H9 (cell line): ENCODE data around the gene DENND1C. TPM values are rescaled to one million over a fixed set of nuclear protein-coding genes. Genes with fewer than 3 reads are reported as not detected.
A peak's percentile ranks its signal among the peaks of the same experiment; 100 is the strongest.

Experiments used
- DNase-seq: peaks from one replicate; pipeline ENCODE4 v3.0.0-alpha.2; 2017
- H2AFZ ChIP-seq: one replicate; pipeline ENCODE4 v1.6.1; 2013; ENCODE audit warnings: mild to moderate bottlenecking, low read length, control low read depth, moderate library complexity
- H2AK5ac ChIP-seq: 2 replicates; pipeline ENCODE4 v1.6.1; 2013; ENCODE audit warnings: low read length, control low read depth, mixed read lengths; ENCODE audit not compliant: insufficient read length
- H2BK120ac ChIP-seq: one replicate; pipeline ENCODE4 v1.6.1; 2013; ENCODE audit warnings: low read depth, mild to moderate bottlenecking, low read length, control low read depth, inconsistent platforms; ENCODE audit not compliant: poor library complexity, severe bottlenecking
- H2BK12ac ChIP-seq: 2 replicates; pipeline ENCODE4 v1.6.1; 2013; ENCODE audit warnings: low read length, control low read depth, mixed read lengths, low read depth; ENCODE audit not compliant: insufficient read length
- H2BK15ac ChIP-seq: 2 replicates; pipeline ENCODE4 v1.6.1; 2013; ENCODE audit warnings: low read depth, low read length, control low read depth
- H2BK20ac ChIP-seq: one replicate; pipeline ENCODE4 v1.6.1; 2013; ENCODE audit warnings: low read depth, mild to moderate bottlenecking, low read length, control low read depth, inconsistent platforms; ENCODE audit not compliant: poor library complexity, severe bottlenecking
- H2BK5ac ChIP-seq: 2 replicates; pipeline ENCODE4 v1.6.1; 2013; ENCODE audit warnings: low read length, control low read depth, mixed read lengths; ENCODE audit not compliant: insufficient read length
- H3K14ac ChIP-seq: 2 replicates; pipeline ENCODE4 v1.6.1; 2013; ENCODE audit warnings: low read length, control low read depth; ENCODE audit not compliant: insufficient read depth
- H3K18ac ChIP-seq: 2 replicates; pipeline ENCODE4 v1.6.1; 2013; ENCODE audit warnings: low read depth, mild to moderate bottlenecking, mixed read lengths, low read length, control low read depth; ENCODE audit not compliant: insufficient read length
- H3K23ac ChIP-seq: 2 replicates; pipeline ENCODE4 v1.6.1; 2013; ENCODE audit warnings: low read length, control low read depth, mixed read lengths, low read depth; ENCODE audit not compliant: insufficient read length
- H3K23me2 ChIP-seq: 2 replicates; pipeline ENCODE4 v1.6.1; 2013; ENCODE audit warnings: low read depth, mild to moderate bottlenecking, mixed read lengths, low read length, control low read depth; ENCODE audit not compliant: insufficient read length, poor library complexity, severe bottlenecking
- H3K27ac ChIP-seq: 2 replicates; pipeline ENCODE4 v1.5.1; 2013; ENCODE audit warnings: low read length, control low read depth, mixed read lengths, low read depth; ENCODE audit not compliant: insufficient read length
- H3K27me3 ChIP-seq: 2 replicates; pipeline ENCODE4 v1.6.1; 2013; ENCODE audit warnings: low read length, control low read depth, inconsistent platforms; ENCODE audit not compliant: insufficient read depth
- H3K4ac ChIP-seq: 2 replicates; pipeline ENCODE4 v1.6.1; 2013; ENCODE audit warnings: low read depth, mild to moderate bottlenecking, control low read depth, inconsistent platforms, low read length, moderate library complexity
- H3K4me1 ChIP-seq: 2 replicates; pipeline ENCODE4 v1.6.1; 2013; ENCODE audit warnings: low read length, control low read depth, inconsistent platforms; ENCODE audit not compliant: insufficient read depth
- H3K4me2 ChIP-seq: 2 replicates; pipeline ENCODE4 v1.6.1; 2013; ENCODE audit warnings: low read length, control low read depth, mixed read lengths; ENCODE audit not compliant: insufficient read length, insufficient read depth
- H3K56ac ChIP-seq: 2 replicates; pipeline ENCODE4 v1.6.1; 2013; ENCODE audit warnings: low read depth, mild to moderate bottlenecking, mixed read lengths, low read length, control low read depth; ENCODE audit not compliant: insufficient read length
- H3K79me1 ChIP-seq: 2 replicates; pipeline ENCODE4 v1.6.1; 2013; ENCODE audit warnings: low read depth, mild to moderate bottlenecking, moderate library complexity, low read length, control low read depth, inconsistent platforms; ENCODE audit not compliant: insufficient read depth, poor library complexity, severe bottlenecking
- H3K79me2 ChIP-seq: 2 replicates; pipeline ENCODE4 v1.6.1; 2013; ENCODE audit warnings: low read length, control low read depth, inconsistent platforms; ENCODE audit not compliant: insufficient read depth
- H3K9ac ChIP-seq: 2 replicates; pipeline ENCODE4 v1.6.1; 2013; ENCODE audit warnings: low read length, control low read depth, mixed read lengths; ENCODE audit not compliant: insufficient read length; ENCODE audit errors: extremely low read depth
- H3K9me3 ChIP-seq: one replicate; pipeline ENCODE4 v1.6.1; 2013; ENCODE audit warnings: low read depth, low read length, inconsistent platforms; ENCODE audit not compliant: control insufficient read depth
- H3T11ph ChIP-seq: one replicate; pipeline ENCODE4 v1.6.1; 2013; ENCODE audit warnings: mild to moderate bottlenecking, low read length, control low read depth, inconsistent platforms
- H4K20me1 ChIP-seq: one replicate; pipeline ENCODE4 v1.6.1; 2013; ENCODE audit not compliant: control insufficient read depth, insufficient read length, insufficient read depth
- H4K5ac ChIP-seq: 2 replicates; pipeline ENCODE4 v1.6.1; 2013; ENCODE audit warnings: low read depth, mild to moderate bottlenecking, mixed read lengths, low read length, control low read depth; ENCODE audit not compliant: insufficient read length
- H4K8ac ChIP-seq: replicated peaks from 2 replicates; pipeline ENCODE4 v1.6.1; 2013; ENCODE audit warnings: low read length, control low read depth, mixed read lengths, low read depth; ENCODE audit not compliant: insufficient read length
- H4K91ac ChIP-seq: 2 replicates; pipeline ENCODE4 v1.6.1; 2013; ENCODE audit warnings: low read depth, mild to moderate bottlenecking, moderate library complexity, mixed read lengths, low read length, control low read depth; ENCODE audit not compliant: insufficient read length
- H3K27ac Mint-ChIP-seq, 3 experiments: 2 replicates in 2 of 3; 3 replicates in 1 of 3; pipeline ENCODE4 v1.8.0; 2020 to 2021; ENCODE audit warnings: mixed read lengths in 3 of 3, mild to moderate bottlenecking in 1 of 3, moderate library complexity in 1 of 3
- H3K27me3 Mint-ChIP-seq: 2 replicates; pipeline ENCODE4 v1.8.0; 2021; ENCODE audit warnings: low read depth, mild to moderate bottlenecking, moderate library complexity, mixed read lengths
- H3K36me3 Mint-ChIP-seq, 3 experiments: 2 replicates in 2 of 3; 3 replicates in 1 of 3; pipeline ENCODE4 v1.8.0; 2020 to 2021; ENCODE audit warnings: low read depth in 3 of 3, mixed read lengths in 3 of 3; ENCODE audit not compliant: insufficient read depth in 1 of 3
- H3K4me1 Mint-ChIP-seq, 2 experiments: 2 replicates each; pipeline ENCODE4 v1.8.0; 2020; ENCODE audit warnings: mixed read lengths in 2 of 2
- H3K4me3 Mint-ChIP-seq, 2 experiments: 2 replicates in 1 of 2; 3 replicates in 1 of 2; pipeline ENCODE4 v1.8.0; 2020 to 2021; ENCODE audit warnings: mild to moderate bottlenecking in 2 of 2, mixed read lengths in 2 of 2, moderate library complexity in 1 of 2
- H3K9me3 Mint-ChIP-seq, 2 experiments: 2 replicates in 1 of 2; 3 replicates in 1 of 2; pipeline ENCODE4 v1.8.0; 2020; ENCODE audit warnings: mild to moderate bottlenecking in 2 of 2, mixed read lengths in 2 of 2, moderate library complexity in 1 of 2
- WGBS: extraction: QIAGEN DNeasy Blood & Tissue Kit; methylation state at CpG from one replicate; pipeline ENCODE4 v1.1.7; 2013; ENCODE audit warnings: missing lambda C conversion rate, low lambda C conversion rate, mixed read lengths; ENCODE audit not compliant: insufficient read length; ENCODE audit errors: extremely low coverage; 5-methylcytosine and 5-hydroxymethylcytosine counted together
- total RNA-seq: library from RNA; stranded (reverse); gene quantifications from 2 replicates; pipeline ENCODE4 v1.2.1, GENCODE V29; 2021
- TF ChIP-seq, protein P1 (sequence below): fragments of 200-600 bp; sonication (generic); conservative IDR thresholded peaks from 3 replicates; pipeline ENCODE4 v1.8.0; 2021; ENCODE audit warnings: antibody characterized with exemption, mild to moderate bottlenecking

Gene DENND1C
- total RNA-seq, 1 experiment from 2014 or later, result 2.4 TPM

GRCh38 chr19:6424195-6424938 is 57.2 kb downstream of the DENND1C start, which contains the start of gene KHSRP:
Gene KHSRP (minus strand): TSS chr19:6424811. CDS start chr19:6424701, 110 bp downstream.
- WGBS, result no CpG with 5 or more reads among the region's 114 CpGs
- Histone ChIP-seq H4K20me1 (no peaks in the 10 kb centered on the region), H4K91ac (no peak within 1 kb of the TSS), H2AK5ac (no peak within 1 kb of the TSS), H2BK15ac (no peak within 1 kb of the TSS), H3K23me2 (peaks cover 4% of the 10 kb centered on the region), H4K8ac (no peak within 1 kb of the TSS), H3K56ac (no peak within 1 kb of the TSS), H3K4ac (no peak within 1 kb of the TSS), H3K79me1 (peaks cover 3% of the 10 kb centered on the region), H3K9me3 (no peaks in the 10 kb centered on the region), H3K4me2 (peak within 1 kb of the TSS; percentile 78), H3K18ac (peak within 1 kb of the TSS; percentile 60), H2BK5ac (no peak within 1 kb of the TSS), H3K14ac (no peak within 1 kb of the TSS), H2BK20ac (no peak within 1 kb of the TSS), H2AFZ (no peak within 1 kb of the TSS), H4K5ac (no peak within 1 kb of the TSS), H3K23ac (no peak within 1 kb of the TSS), H2BK120ac (no peak within 1 kb of the TSS), H3K79me2 (peaks cover 44% of the 10 kb centered on the region), H3K27me3 (no peaks in the 10 kb centered on the region), H3K9ac (peak within 1 kb of the TSS; percentile 64), H3K27ac (no peak within 1 kb of the TSS), H3T11ph (no peak within 1 kb of the TSS), H2BK12ac (no peak within 1 kb of the TSS), H3K4me1 (no peaks in the 10 kb centered on the region)
- Mint-ChIP-seq H3K4me1 (peaks cover 10 to 15% of the 10 kb centered on the region in 2 experiments), H3K9me3 (peaks cover 6 to 8% of the 10 kb centered on the region in 2 experiments), H3K4me3 (peak within 1 kb of the TSS; percentile 92 to 93), H3K36me3 (peaks cover 25 to 50% (median 43%) of the 10 kb centered on the region in 3 experiments), H3K27me3 (peaks cover 5% of the 10 kb centered on the region), H3K27ac (peak within 1 kb of the TSS; percentile 73 to 93 (median 91))
- TF ChIP-seq, protein P1, sequence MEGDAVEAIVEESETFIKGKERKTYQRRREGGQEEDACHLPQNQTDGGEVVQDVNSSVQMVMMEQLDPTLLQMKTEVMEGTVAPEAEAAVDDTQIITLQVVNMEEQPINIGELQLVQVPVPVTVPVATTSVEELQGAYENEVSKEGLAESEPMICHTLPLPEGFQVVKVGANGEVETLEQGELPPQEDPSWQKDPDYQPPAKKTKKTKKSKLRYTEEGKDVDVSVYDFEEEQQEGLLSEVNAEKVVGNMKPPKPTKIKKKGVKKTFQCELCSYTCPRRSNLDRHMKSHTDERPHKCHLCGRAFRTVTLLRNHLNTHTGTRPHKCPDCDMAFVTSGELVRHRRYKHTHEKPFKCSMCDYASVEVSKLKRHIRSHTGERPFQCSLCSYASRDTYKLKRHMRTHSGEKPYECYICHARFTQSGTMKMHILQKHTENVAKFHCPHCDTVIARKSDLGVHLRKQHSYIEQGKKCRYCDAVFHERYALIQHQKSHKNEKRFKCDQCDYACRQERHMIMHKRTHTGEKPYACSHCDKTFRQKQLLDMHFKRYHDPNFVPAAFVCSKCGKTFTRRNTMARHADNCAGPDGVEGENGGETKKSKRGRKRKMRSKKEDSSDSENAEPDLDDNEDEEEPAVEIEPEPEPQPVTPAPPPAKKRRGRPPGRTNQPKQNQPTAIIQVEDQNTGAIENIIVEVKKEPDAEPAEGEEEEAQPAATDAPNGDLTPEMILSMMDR, result no peak
- no peak for DNase-seq
